ENCODE data around the gene ACHE.

DNA sequence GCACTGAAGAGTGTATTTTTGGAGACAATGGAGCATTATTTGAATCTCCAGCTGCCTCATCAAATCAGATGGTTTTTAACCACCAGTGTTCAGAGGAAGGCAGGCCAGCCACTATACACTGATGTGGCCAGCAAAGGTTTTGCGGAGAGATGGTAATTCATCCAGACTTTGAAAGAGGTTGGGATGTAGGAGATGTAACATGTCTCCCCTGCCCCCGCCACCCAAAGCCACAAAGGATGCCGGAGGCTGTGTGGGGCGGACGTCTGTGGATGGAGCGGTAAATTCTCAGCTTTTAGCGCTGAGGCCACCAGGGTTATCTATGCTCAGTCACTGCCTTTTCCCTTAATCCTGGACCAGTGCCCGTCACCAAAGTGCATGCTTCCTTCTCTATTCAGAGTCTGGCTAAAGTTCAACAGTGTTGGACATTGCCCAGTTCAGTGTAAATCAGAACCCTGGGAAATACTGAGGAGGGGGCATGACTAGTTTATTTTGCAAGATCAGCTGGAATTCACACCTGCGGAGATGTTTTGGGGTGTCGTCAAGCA is 32.2 kb downstream of the ACHE start:
- TF ChIP-seq, protein P1, sequence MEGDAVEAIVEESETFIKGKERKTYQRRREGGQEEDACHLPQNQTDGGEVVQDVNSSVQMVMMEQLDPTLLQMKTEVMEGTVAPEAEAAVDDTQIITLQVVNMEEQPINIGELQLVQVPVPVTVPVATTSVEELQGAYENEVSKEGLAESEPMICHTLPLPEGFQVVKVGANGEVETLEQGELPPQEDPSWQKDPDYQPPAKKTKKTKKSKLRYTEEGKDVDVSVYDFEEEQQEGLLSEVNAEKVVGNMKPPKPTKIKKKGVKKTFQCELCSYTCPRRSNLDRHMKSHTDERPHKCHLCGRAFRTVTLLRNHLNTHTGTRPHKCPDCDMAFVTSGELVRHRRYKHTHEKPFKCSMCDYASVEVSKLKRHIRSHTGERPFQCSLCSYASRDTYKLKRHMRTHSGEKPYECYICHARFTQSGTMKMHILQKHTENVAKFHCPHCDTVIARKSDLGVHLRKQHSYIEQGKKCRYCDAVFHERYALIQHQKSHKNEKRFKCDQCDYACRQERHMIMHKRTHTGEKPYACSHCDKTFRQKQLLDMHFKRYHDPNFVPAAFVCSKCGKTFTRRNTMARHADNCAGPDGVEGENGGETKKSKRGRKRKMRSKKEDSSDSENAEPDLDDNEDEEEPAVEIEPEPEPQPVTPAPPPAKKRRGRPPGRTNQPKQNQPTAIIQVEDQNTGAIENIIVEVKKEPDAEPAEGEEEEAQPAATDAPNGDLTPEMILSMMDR (IDR thresholded peaks at IDR 0.05): no peak
- no peak for TF ChIP-seq POLR2AphosphoS5 (IDR thresholded peaks at IDR 0.05)
- TF ChIP-seq POLR2A (IDR thresholded peaks at IDR 0.05): no peak
- no peak for TF ChIP-seq EP300 (IDR thresholded peaks at IDR 0.05)

Measured in upper lobe of left lung (tissue), 4 donors.